ENCODE measurements around the gene ATOH8.

DNA sequence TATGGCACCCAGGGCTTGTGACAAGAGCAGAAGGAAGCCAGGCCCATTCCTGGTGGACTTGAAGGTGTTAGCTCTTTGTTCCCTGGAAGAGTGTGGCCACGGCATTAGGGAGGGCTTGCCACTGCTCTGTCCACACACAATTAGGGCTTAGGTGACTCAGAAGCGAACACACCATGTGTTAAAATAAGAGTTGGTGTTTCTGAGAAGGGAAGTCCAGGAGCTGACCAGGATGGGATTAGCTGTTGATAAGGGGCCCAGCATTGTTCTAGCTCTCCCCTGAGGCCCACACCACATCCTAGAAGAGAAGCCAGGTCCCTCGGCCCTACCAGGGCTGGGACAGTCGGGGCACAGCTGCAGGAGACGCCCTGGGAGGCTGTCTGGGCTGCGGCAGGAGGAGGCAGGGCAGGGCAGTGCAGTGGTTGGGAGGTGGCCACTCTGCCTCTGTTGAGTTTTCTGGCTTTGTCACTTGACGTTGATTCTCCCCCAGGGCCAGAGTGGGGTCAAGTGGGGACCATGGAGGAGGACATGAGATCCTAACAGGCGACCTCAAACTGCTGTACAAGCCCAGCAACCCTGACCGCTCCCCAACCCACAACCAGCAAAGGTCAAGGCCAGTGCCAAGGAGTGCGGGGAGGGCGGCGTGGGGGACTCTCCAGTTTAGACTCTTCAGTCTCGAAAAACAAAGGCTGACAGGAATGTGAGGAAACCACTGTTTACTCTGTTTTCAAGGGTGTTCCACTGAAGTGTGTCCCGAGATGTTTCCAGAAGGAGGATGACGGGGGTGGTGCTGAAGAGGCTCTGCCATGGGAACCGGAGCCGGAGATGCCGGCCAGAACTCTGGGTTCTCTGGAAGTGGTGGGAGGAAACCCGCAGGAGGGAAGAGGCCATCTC, 42.9 kb upstream of the ATOH8 start:
- peak; percentile 21 for TF ChIP-seq POLR2AphosphoS5 (IDR thresholded peaks at IDR 0.05; ENCODE audit: insufficient read depth, low read depth, low read length)
- TF ChIP-seq GATA2 (IDR thresholded peaks at IDR 0.05; ENCODE audit: insufficient read depth, insufficient read length, low read depth, low read length), result no peak
- TF ChIP-seq, protein P1, sequence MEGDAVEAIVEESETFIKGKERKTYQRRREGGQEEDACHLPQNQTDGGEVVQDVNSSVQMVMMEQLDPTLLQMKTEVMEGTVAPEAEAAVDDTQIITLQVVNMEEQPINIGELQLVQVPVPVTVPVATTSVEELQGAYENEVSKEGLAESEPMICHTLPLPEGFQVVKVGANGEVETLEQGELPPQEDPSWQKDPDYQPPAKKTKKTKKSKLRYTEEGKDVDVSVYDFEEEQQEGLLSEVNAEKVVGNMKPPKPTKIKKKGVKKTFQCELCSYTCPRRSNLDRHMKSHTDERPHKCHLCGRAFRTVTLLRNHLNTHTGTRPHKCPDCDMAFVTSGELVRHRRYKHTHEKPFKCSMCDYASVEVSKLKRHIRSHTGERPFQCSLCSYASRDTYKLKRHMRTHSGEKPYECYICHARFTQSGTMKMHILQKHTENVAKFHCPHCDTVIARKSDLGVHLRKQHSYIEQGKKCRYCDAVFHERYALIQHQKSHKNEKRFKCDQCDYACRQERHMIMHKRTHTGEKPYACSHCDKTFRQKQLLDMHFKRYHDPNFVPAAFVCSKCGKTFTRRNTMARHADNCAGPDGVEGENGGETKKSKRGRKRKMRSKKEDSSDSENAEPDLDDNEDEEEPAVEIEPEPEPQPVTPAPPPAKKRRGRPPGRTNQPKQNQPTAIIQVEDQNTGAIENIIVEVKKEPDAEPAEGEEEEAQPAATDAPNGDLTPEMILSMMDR (IDR thresholded peaks at IDR 0.05; ENCODE audit: extremely low read depth in 1 of 2, insufficient read depth in 1 of 2, low read depth in 1 of 2, low read length in 2 of 2), result no peak

Data from endothelial cell of umbilical vein (primary cell).